NCI-H460 (cell line): Measurements from ENCODE around the gene ZCCHC7. TPM values are rescaled to one million over a fixed set of nuclear protein-coding genes. Genes with fewer than 3 reads are reported as not detected.

ENCODE experiments used
- DNase-seq: peaks from one replicate; pipeline ENCODE4 v3.0.0-alpha.2; 2016; ENCODE audit warnings: low read depth; ENCODE audit errors: extremely low read depth
- total RNA-seq: library from RNA; depleted of rRNA; stranded (reverse); fragments of >200 nt; shearing (Covaris generic); gene quantifications from 2 replicates; pipeline ENCODE4 v1.2.3, GENCODE V29; 2014

ZCCHC7 gene
- total RNA-seq, 1 experiment from 2014 or later = 18.9 TPM

GRCh38 chr9:37364751-37365360, 244.5 kb downstream of the ZCCHC7 start:
- no peak for DNase-seq

GRCh38 chr9:37369671-37370070, 249.3 kb downstream of the ZCCHC7 start:
- DNase-seq = no peak

- DNase-seq = no peak
These were observed 249.9 kb downstream of the ZCCHC7 start for GRCh38 chr9:37370282-37370681.

GRCh38 chr9:37370968-37371563, 250.7 kb downstream of the ZCCHC7 start:
- no peak for DNase-seq

DNA sequence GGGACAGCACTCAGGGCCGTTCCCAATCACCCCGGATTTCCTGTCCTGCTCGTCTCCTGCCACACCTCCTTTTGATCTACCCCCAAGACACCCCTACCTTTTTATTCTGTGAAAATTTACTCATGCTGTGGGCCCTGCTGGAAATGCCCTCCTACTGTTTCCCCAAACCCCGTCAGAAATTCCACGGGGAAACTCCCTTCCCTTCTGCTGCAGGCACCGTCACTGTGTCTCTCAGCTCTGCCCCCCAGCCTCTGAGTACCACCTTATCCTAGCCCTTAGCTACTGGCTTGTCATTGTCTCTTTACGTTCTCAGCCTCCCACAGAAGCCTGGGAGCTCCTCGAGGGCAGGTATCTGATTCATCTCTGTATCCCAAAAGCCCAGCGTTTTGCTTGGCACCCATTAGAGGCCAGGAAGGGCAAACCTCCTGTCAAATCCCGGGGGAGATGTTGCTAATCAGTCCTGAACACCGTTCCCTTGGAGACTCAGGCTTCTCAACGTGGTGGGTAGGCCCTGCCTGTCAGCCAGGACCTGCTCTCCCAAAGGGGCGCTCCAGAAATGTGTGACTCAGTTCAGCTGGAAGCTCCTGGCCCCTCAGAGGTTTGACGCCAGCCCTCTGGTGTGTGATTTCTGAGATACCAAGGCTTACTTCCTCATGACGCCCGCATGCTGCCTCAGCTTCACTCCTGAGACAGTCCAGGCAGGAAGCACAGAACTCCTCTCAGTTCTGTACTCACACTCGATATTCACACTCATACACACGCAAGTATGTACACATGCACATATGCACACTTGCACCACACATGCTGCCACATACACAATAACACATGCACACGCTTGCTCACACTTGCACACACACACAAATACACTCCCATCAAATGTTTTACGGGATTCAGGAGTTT, 251.4 kb downstream of the ZCCHC7 start:
- no peak for DNase-seq

GRCh38 chr9:37372839-37373238, 252.5 kb downstream of the ZCCHC7 start:
- DNase-seq = no peak

DNA sequence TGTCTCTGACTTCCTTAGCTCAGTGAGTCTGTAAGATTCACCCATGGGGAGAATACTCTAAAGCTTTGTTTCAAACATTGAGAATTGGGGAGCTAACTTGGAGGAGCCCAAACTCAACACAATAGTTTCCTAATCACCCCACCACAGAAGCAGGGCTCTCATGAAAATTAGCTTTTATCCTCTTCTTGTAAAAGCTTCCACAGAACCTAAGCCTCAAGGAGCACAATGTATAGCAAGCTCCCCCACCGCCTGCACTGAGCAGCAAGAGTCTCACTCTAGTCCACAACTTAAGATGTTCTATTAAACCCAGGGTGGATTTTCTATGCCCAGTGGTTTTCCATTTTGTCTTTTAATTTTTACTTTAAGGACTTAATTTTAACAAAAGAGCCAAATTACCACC, 253.2 kb downstream of the ZCCHC7 start:
- no peak for DNase-seq

GRCh38 chr9:37374892-37375291, 254.5 kb downstream of the ZCCHC7 start:
- DNase-seq = no peak

DNA sequence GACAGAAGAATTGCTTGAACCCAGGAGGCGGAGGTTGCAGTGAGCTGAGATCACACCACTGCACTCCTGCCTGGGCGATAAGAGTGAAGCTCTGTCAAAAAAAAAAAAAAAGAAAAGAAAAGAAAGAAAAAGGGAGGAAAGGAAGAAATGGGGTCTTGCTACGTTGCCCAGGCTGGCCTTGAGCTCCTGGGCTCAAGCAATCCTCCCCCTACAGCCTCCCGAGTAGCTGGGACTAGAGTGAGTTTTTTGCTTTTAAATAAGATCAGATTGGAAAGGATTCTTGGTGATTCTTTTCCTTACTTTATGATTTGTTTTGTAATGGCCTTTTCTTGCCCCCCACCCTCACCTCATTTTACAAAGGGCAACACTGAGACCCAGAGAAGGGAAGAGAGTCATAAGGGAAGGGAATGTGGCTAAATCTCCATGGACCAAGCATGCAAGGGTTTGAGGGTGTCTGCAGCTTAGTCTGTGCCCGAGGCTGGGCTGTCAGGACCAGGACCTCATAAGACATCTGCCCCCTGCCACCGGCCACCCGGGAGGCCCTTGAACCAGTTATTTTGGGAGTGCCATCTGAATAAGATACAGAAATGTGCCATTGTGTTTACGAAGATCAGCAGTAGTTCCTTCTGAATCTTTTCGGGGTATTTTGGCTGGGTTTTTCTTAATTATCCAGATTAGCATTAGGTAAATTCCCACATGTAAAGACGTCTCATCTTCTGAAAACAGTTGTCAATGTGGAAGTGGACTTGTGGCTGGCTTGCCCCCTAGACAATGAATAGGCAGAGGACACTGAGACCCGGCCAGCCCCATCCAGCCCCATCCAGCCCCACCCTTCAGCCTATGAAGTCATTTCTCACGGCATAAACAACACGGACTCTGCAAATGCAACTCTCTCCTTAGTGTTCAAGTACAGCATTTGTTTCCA, 257.6 kb downstream of the ZCCHC7 start:
- DNase-seq = no peak

- no peak for DNase-seq
These were observed 258.2 kb downstream of the ZCCHC7 start for GRCh38 chr9:37378613-37379004.

- DNase-seq = no peak
These were observed 259.5 kb downstream of the ZCCHC7 start for GRCh38 chr9:37379835-37380234.

DNA sequence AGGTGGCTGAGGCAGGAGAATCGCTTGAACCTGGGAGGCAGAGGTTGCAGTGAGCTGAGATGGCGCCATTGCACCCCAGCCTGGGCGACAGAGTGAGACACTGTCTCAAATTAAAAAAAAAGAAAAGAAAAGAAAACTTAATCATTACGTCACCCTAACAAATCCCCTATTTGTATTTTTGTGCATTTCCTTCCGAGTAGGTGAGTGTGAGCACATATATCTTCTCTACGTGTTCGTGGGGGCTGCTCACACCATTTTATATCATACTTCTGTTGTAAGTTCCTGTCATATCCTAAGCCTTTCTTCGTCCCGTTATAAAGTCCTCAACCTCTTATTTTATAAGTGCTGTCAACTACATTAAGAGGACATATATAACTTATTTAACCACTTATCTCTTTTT, 260.2 kb downstream of the ZCCHC7 start:
- DNase-seq = no peak

- no peak for DNase-seq
These were observed 260.8 kb downstream of the ZCCHC7 start for GRCh38 chr9:37381094-37381741.

DNA sequence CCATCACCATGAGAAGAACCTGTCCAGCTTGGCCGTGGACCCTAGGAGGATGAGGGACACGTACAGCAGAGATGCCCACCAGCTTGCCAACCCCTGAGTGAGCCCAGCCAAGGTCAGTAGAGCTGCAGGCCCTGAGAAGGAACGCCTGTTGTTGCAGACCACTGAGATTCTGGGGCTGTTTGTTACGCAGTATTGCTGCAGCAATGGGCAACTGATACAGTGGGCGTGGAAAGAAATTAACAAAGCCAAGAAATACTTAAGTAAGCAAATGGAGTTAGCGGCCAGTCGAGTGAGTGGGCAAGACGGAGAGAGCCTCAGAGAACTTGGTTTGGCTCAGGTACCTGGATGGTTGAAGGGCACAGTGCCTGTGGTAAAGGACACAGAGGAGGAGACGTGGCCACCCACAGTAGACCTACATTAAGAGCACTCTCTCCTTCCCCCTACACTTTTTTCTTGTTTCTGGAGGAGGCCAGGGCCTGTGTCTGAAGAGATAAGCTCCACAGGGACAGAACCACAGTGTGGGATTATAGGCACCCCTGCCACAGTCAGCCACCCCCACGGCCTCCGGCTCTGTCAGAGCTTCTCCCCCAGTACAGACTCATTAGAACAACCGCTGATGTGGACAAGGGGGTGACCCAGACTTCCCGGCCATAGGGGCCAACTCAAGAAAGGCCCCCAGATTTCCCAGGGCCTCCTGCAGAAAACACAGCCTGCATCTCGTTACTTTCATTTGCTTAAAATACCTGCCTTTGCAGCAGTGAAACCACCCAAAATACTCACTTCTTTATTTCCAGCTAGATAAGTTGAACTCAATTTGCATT, 262.0 kb downstream of the ZCCHC7 start:
- no peak for DNase-seq

DNA sequence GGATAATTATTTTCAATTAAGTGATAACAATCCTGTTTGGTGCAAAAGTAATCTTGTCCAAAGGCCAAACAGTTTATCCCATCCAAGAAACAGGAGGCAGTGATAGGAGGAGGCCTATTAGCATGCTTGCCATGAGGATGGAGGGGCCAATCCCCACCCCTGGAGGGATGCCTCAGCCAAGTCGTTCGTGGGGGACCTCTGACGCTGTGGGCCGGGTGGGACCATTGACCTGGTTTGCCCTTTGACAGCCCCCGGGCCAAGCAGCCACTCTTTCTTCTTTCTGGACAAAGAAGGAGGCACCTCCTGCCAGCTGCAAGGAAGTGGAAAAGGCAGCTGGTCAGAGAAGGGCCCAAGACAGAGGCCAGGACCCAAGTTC, 262.6 kb downstream of the ZCCHC7 start:
- DNase-seq = no peak

DNA sequence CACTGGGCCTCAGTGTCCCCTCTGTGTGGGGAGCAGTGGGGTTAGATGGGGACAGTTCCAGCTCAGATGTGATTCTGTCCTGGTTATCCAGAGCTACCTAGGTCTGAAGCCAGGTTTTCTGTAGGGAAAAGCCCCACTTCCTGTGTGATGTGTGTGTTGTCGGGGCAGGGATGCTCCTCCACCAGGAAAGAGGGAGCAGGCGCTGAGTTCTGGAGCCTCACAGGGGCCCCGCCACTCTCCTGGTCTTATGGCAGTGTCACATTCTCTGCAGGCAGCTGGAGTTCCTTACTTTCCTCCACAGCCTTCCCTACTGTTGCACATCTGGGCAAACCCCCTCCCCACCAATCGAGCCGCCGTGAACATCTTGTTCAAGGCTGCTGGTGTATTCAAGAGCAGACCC, 263.0 kb downstream of the ZCCHC7 start:
- DNase-seq = no peak

- DNase-seq = no peak
These were observed 263.7 kb downstream of the ZCCHC7 start for GRCh38 chr9:37383876-37384746.

DNA sequence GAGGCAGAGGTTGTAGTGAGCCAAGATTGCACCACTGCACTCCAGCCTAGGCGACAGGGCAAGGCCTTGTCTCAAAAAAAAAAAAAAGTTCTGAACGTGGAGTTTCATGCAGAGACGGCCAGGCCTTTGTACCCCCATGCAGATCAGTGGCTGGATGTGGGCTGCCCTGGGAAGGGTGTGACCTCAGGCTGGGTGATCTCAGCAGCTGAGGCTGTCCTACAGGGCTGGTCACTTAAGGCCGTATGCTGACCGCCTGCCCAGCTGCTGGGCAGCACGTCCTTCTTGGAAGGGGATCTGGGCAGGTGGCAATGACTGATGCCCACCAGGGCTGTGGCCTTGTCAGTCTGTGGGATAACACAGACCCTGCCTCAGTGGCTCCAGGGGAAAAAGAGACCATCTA, 264.9 kb downstream of the ZCCHC7 start:
- no peak for DNase-seq
